ENCODE data around the gene PWWP2B.

Gene PWWP2B

DNA sequence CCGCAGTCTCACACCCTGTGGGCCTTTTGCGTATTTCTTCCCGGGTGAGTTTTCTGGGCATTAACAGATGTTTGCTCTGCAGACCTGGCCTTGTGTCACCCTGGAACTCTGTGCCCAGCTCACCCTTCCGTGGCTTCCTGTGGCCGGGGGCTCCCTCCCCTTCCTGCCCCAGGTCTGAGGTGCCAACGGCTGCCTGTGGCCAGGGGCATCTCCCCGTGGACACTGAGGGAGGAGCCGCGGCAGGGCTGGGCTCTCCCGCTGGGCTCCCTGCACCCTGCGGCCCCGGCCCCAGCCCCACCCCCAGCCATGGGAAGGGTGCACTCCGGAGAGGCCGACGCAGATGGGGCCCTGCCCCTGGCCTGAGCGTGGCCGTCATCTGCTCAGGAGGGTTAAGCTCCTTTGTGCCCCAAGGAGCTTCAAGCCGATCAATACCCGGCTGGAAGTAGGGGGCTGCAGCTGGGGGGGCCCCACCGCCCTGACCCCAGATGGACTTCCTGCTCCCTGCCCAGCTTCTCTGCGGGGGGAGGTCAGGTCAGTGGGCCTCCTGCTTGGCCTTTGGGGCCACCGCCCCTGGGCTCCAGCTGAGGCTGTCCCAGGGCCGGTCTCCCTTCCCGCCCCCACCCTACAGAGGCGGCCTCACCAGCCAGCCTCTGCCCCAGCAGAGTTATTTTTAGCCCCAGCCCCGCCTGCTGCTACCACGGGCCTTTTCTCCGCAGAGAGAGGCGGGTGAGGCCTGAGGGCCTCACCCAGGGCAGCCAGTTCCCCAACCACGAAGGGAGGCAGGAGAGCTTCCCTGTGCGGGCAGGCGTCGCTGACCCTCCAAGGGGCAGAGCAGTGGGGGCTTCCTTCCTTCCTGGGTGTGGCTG is 24.2 kb downstream of the PWWP2B start:
- intact Hi-C loops (cut with DNase I): no loop called here
- DNase-seq: peak in 34 of 42 donors; percentile 22 to 83 (median 64)

DNA sequence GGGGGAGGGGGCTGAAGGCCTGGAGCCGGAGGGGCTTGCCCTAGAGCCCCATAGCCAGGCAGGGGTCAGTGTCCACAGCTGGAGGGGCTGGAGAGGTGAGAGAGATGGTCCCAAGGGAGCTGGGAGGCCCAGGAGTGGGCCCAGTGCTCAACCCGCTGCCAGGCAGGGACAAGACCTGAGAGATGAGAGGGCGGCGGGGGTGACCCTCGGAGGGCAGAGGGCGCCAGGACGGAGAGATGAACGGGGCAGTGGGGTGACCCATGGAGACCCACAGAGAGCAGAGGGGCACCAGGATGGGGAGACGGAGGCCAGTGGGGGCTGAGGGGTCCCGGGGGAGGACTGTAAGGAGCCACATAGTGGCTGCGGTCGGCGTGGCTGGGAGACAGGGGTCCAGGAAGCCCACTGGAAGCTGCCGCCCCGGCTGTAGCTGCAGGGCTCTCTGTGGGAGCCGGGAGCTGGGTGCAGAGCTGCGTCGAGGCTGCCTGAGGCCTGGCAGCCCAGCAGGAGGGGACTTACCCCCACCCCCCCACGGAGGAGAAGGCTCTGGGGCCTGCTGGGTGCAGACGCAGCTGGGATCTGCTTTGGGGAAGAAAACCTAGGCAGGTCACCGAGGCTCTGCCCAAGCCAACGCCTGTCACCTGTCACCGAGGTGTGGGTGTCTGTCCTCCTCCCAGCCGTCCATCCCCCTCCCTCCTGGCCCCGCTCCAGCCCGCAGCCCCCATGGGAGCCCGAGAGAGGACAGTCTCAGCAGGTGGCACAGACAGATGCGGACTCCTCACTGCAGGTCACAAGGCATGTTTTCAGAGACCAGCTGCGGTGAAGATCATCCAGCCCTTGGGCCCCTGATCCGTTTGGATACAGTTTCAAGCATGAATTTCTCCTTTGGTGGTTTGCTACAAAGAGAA is 25.1 kb downstream of the PWWP2B start:
- intact Hi-C loops (cut with DNase I): no loop called here
- DNase-seq: no peak

DNA sequence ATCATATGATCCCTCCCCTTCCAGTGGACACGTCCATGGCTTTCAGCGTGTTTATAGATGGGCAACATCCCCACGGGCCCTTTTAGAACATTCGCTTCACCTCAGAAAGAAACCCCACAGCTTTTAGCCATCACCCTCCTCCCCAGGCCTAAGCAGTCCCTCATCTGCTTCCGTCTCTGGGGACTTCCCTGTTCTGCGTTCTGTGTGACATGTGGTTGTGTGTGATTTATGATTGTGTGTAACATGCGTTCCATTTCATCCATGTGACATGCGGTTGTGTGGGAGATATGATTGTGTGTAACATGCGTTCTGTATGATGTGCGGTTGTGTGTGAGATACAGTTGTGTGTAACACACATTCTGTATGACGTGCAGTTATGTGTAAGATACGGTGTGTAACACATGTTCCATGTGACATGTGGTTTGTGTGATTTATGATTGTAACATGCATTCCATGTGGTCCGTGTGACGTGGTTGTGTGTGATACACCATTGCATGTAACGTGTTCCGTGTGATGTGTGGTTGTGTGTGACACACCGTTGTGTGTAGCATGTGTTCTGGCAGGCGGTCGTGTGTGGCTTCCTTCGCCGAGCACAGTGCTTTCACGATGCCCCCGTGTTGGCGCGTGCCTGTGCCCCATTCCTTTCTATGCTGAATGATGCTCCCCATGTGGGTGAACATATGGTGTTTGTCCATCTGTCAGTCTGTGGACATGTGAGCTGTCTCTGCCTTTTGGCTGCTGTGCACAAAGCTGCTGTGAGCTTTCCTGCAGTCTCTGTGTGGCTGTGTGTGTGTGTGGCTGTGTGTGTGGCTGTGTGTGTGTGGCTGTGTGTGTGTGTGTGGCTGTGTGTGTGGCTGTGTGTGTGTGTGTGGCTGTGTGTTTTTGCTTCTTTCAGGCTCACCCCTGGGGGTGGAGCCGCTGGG is 26.2 kb downstream of the PWWP2B start:
- no peak for DNase-seq
- intact Hi-C loops (cut with DNase I): no loop called here

DNA sequence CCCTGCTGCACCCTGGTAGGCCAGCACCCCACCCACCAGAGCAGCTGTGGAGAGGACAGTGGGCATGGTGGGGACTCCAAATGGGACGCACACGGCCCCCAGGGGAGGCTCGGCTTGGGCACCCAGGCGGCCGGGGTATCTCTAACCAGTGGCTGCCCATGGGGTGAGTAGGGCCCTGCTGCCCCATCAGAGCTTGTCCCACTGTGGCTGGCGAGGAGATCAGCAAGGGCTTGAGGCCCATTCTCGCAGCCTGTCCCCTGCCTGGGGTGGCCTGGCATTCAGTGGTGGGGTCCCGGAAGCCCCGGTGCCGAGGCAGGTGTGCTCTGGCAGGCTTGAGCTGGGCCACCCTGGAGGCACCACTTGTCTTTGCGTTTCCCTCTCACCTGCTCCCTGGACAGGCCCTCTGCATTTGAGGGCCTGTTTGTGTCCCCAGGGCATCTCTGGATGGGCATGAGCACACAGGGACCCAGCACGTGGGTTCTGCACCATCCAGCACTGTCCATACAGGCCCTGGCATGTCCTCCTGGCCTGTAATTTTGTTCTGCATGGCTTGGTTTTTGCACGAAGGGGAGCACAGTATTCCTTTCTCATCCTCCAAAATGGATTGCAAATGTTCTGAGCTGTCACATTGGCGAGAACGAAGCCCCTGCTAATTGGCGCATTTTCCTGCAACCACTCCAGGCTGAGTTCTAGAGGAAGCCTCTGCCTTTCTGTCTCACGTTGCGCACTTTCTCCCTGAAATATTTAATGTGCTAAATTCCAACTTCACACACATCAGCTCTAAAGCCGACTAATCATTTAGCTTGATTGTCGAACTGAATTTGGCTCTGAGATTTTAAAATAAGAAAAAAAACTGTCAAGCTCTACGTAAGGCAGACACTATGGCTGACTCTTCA is 27.2 kb downstream of the PWWP2B start:
- peak in 6 of 42 donors; percentile 27 to 58 (median 52) for DNase-seq
- intact Hi-C loops (cut with DNase I): no loop called here

DNA sequence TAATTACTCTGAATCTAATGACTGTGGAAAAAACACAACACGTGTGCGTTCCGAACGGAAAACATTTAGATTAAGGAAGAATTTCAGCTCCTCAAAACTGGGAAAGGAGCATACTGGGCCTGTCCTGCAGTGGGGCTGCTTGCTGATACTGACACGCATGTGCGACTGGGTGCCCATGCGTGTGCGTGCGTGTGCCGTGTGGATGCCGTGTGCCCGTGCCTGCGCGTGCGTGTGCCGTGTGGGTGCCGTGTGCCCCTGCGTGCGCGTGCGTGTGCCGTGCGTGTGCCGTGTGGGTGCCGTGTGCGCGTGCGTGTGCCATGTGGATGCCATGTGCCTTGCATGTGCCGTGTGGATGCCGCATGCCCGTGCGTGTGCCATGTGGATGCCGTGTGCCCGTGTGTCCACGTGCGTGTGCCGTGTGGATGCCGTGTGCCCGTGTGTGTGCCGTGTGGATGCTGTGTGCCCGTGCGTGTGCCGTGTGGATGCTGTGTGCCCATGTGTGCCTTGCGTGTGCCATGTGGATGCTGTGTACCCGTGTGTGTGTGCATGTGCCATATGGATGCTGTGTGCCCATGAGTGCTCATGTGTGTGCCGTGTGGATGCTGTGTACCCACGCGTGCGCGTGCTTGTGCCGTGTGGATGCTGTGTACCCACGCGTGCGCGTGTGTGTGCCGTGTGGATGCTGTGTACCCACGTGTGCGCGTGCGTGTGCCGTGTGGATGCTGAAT is 28.2 kb downstream of the PWWP2B start:
- DNase-seq: no peak
- intact Hi-C loops (cut with DNase I): no loop called here

DNA sequence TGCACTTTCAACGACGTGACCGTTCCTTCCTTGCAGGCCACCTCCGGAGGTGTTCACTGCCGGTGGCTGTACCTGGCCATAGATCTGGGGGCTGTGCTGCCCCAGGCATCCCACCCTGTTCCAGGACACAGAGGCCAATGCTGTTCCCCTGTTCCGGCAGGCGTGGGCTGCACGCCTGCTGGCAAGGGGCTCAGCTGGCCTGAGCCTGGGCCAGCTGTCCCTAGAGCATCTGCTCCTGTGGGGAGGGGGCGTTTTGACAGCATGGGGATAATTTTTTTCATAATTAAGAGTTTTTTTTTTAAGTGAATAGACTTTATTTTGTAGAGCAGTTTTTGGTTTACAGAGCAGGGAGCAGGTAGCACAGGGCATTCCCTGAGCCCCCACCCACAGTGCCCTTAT is 28.8 kb downstream of the PWWP2B start:
- no peak for DNase-seq
- intact Hi-C loops (cut with DNase I): no loop called here

DNA sequence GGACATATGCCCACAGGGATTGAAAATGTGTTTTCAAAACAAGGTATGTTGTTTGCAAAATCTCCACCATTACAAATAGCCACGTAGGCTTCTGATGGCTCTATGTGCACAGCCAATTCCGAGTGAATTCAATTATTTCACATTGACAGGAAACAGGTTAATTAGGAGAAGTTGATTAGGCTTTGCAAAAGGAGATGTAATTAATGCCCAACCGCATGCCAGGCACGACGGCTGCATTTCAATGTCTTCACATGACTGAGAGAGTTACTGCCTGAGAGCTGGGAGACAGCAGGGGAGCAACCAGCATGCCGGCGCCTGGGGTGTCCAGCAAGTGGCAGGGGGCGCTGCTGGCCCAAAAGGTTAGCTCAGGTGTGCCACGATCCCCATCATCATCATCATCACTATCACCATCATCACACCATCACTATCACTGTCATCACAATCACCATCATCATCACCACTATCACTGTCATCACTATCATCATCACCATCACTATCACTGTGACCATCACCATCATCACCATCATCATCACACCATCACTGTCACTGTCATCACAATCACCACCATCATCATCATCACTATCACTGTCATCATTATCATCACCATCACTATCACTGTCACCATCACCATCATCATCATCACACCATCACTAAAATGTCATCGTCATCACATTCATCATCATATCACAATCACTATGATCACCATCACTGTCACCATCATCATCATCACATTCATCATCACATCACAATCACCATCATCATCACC is 30.2 kb downstream of the PWWP2B start:
- DNase-seq: no peak
- intact Hi-C loops (cut with DNase I): no loop called here

DNA sequence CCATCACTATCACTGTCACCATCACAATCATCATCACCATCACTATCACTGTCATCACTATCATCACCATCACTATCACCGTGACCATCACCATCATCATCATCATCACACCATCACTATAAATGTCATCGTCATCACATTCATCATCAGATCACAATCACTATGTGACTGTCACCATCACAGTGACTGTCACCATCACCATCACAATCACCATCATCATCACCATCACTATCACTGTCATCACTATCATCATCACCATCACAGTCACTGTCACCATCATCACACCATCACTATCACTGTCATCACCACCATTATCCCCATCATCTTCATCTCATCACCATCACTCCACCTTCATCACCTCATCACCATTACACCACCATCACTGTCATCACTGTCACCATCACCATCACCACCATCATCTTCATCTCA is 31.0 kb downstream of the PWWP2B start:
- no peak for DNase-seq
- intact Hi-C loops (cut with DNase I): no loop called here

DNA sequence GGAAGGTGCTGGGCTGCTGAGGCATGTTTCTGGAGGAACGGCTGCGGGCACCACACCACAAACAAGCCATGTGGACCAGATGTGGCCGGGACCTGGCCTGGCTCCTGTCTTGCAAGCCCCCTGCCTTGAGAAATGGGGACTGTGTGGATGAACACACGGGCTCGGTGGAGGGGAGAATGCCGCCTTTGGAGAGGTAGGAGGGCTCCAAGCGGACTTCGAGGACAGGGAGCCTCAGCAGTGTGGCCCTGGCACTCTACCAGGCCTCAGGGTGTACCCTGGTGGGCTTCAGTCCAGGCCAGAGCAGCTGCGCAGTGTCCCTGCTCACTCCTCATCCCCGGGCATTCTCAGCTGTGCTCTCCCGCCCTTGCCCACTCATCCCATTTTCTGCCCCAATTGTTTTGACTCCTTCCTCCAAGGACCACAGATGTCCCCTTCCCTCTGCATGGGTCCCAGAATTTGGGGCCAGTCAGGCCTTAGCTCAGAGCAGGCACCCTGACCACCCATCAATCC is 31.5 kb downstream of the PWWP2B start:
- no peak for DNase-seq
- intact Hi-C loops (cut with DNase I): no loop called here

DNA sequence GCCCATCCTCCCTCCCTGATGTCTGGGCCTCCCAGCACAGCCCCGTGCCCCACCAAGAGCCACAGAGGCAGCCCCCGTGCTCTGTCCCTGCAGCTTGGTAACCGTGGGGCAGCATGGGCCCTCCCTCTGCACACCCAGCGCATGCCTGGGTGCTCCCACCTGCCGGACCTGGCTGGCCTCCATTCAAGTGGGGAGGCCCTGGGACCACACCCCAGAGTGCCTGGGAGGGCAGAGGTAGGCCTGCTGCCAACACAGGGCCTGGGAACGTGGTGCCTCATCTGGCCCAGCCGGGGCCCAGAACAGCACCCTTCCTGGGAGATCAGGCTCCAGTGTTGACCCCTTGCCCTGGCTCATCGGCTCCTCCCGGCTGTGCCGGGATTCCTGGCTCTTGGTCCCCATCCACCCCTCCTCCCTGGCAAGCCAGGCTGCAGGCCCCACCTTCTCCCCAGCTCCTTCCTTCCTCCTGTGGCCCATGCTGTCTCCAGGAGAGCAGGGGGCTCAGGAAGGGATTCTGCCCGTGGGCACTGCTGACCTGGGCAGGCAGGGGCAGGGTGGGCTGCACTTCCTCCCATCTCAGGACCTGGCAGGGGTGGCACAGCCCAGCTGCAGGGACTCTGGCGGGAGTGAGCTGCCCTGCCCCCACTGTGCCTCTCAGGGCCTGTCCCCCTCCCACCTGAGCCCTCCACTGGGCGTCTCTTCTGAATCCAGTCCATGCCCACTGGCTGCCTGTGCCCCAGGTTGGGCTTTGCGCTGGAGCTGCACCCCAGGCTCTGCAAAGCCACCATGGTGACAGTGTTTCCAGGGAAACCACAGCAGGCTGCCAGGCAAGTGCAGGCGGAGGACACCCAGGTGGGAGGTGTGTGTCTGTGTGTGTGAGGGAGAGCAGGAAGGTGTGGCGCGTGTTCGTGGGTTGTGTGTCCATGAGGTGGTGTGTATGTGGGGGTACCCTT is 32.6 kb downstream of the PWWP2B start:
- intact Hi-C loops (cut with DNase I): no loop called here
- DNase-seq: peak; percentile 44 to 94 (median 78)

DNA sequence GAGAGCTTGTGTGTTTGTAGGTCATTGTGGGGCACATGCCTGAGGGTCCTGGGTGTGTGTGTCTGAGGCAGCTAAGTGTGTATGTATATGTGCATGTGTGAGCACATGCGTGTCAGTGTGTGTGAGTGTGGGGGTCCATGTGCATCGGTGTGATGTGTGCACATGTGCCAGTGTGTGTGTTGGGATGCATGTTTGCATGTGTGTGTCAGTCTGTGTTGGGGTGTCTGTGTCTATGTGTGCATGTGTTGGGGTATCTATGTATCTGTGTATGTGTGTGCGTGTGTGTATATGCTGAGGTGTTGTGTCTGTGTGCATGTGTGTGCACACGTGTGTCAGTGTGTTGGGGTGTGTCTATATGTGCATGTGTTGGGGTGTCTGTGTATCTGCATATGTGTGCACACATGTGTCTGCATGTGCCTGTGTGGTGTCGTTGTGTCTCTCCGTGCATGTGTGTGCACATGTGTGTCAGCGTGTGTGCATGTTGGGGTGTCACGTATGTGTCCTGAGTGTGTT is 33.3 kb downstream of the PWWP2B start:
- intact Hi-C loops (cut with DNase I): no loop called here
- no peak for DNase-seq

DNA sequence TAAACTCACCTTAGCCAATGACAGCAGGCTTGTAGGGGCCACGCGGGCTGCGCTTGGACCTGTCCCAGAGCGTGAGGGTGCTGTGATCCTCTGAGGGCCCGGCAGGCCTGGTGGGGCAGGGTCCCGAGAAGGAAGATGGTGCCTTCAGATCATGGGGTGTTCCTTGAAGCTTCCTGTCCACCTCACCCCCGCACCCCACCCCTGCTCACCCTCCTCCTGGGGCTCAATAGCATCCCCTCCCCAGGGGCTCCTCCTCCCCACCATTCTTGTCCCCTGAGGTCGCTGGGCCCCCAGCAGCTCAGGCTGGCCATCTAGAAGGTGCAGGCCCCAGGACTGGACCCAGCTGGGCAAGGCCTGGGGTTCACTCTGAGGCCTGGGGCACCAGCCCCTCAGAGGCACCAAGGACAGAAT is 33.9 kb downstream of the PWWP2B start:
- no peak for DNase-seq
- intact Hi-C loops (cut with DNase I): no loop called here

DNA sequence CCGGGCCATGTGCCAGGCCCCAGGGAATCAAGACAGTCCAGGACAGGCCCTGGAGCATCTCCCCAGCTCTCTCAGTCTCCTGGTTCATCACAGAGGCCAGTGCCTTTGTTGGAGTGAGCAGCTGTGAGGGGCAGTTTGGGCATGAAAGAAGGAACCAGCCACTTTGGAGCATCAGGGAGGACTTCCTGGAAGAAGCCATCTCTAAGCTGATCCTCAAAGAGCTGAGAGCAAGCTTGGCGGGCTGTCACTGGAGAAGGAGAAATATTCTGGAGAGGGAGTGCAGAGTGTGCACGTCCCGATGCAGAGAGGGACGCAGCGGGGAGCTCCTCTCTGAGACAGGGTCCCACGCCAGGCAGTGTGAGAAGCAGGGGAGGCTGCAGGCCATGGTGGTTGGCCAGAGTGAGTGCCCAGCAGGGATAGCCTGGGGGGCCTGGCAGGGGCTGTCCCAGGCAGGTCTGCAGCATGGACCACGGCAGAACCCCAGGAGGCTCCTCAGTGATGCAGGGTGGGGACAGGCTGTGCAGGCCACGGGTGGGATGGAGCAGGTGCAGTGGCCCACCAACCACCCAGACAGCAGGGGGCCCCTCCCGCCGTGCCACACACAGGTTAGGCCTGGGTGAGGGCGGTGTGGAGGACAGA is 34.7 kb downstream of the PWWP2B start:
- DNase-seq: no peak
- intact Hi-C loops (cut with DNase I): no loop called here

DNA sequence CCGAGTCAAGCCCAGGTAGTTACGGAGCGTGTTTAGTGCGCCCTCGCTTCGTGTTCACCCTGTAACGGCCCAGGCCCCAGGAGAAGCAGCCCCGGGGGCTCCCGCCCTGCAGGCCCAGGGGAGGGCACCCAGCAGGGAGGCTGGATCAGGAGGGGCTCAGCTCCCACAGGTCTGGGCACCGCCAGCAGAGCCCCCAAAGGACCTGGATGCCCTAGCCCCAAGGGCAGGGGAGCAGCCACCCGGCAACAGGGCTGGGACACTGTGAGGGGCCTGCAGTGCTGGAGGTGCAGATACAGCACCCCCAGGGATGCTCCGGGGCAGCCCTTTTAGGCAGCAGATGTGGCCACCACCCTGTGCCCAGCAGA is 35.2 kb downstream of the PWWP2B start:
- no peak for DNase-seq
- intact Hi-C loops (cut with DNase I): no loop called here
